ENCODE results near the gene FAM53A.
"Not testable (repeated sequence)": the region's sequence is repeated elsewhere in the genome, so short reads cannot be mapped to it uniquely, and the experiment has no call there.

FAM53A gene

GRCh38 chr4:1608196-1608820 is 75.8 kb downstream of the FAM53A start:
- no peak for DNase-seq (ENCODE audit: low read depth in 2 of 2, low spot score in 1 of 2)

GRCh38 chr4:1607436-1608195 is 76.5 kb downstream of the FAM53A start:
- not testable (repeated sequence) for DNase-seq (ENCODE audit: low read depth in 2 of 2, low spot score in 1 of 2)

GRCh38 chr4:1604706-1605205 is 79.4 kb downstream of the FAM53A start:
- no peak for DNase-seq (ENCODE audit: low read depth in 2 of 2, low spot score in 1 of 2)

- DNase-seq (ENCODE audit: low read depth in 2 of 2, low spot score in 1 of 2) = no peak
Observed at GRCh38 chr4:1604181-1604705, 79.9 kb downstream of the FAM53A start.

GRCh38 chr4:1603413-1604135 is 80.5 kb downstream of the FAM53A start:
- DNase-seq (ENCODE audit: low read depth in 2 of 2, low spot score in 1 of 2) = no peak

- DNase-seq (ENCODE audit: low read depth in 2 of 2, low spot score in 1 of 2) = no peak
Observed at GRCh38 chr4:1602655-1603412, 81.3 kb downstream of the FAM53A start.

- no peak for DNase-seq (ENCODE audit: low read depth in 2 of 2, low spot score in 1 of 2)
Observed at GRCh38 chr4:1601852-1602654, 82.1 kb downstream of the FAM53A start.

- DNase-seq (ENCODE audit: low read depth in 2 of 2, low spot score in 1 of 2) = no peak
Observed at GRCh38 chr4:1601533-1601835, 82.6 kb downstream of the FAM53A start.

- DNase-seq (ENCODE audit: low read depth in 2 of 2, low spot score in 1 of 2) = no peak
Observed at GRCh38 chr4:1600811-1601532, 83.1 kb downstream of the FAM53A start.

- DNase-seq (ENCODE audit: low read depth in 2 of 2, low spot score in 1 of 2) = no peak
Observed at GRCh38 chr4:1600211-1600780, 83.8 kb downstream of the FAM53A start.

GRCh38 chr4:1599491-1600210 is 84.5 kb downstream of the FAM53A start:
- no peak for DNase-seq (ENCODE audit: low read depth in 2 of 2, low spot score in 1 of 2)

GRCh38 chr4:1599026-1599481 is 85.1 kb downstream of the FAM53A start:
- no peak for DNase-seq (ENCODE audit: low read depth in 2 of 2, low spot score in 1 of 2)

GRCh38 chr4:1598206-1599025 is 85.7 kb downstream of the FAM53A start:
- DNase-seq (ENCODE audit: low read depth in 2 of 2, low spot score in 1 of 2) = no peak

- DNase-seq (ENCODE audit: low read depth in 2 of 2, low spot score in 1 of 2) = no peak
Observed at GRCh38 chr4:1597021-1597931, 86.8 kb downstream of the FAM53A start.

GRCh38 chr4:1596393-1596792 is 87.7 kb downstream of the FAM53A start:
- DNase-seq (ENCODE audit: low read depth in 2 of 2, low spot score in 1 of 2) = no peak

- no peak for DNase-seq (ENCODE audit: low read depth in 2 of 2, low spot score in 1 of 2)
Observed at GRCh38 chr4:1595789-1596325, 88.3 kb downstream of the FAM53A start.
